SK-N-SH (cell line): Measurements from ENCODE around the gene CD99L2. TPM values are rescaled to one million over a fixed set of nuclear protein-coding genes. Genes with fewer than 3 reads are reported as not detected.

Experiments used
- CTCF ChIA-PET: fragments of 300-600, 350-600 bp; formaldehyde crosslinking; extraction: SDS; loops from one replicate; lab custom pipeline; 2021; lab: Yijun Ruan, JAX
- POLR2A ChIA-PET: fragments of 350-600 bp; sonication (Branson Sonifier 250); formaldehyde crosslinking; extraction: SDS; loops from one replicate; lab custom pipeline; 2020; ENCODE audit warnings: antibody characterized with exemption, inconsistent platforms; lab: Yijun Ruan, JAX
- DNase-seq: peaks from one replicate; pipeline ENCODE4 v3.0.0; 2012
- H2AFZ ChIP-seq: fragments of 200-600 bp; sonication (generic); 2 replicates; pipeline ENCODE4 v1.8.1; 2016; ENCODE audit warnings: antibody characterized with exemption, mild to moderate bottlenecking, low read depth
- H3F3A ChIP-seq: fragments of 200-600 bp; sonication (generic); replicated peaks from 2 replicates; pipeline ENCODE3; 2016; ENCODE audit warnings: antibody characterized with exemption, mild to moderate bottlenecking; ENCODE audit not compliant: insufficient read depth
- H3K27ac ChIP-seq, 2 experiments: fragments of 200-500 bp in 1 of 2; fragments of 200-600 bp in 1 of 2; sonication (Bioruptor generic) in 1 of 2; sonication (generic), shearing (Covaris generic) in 1 of 2; 2 replicates each; pipeline versions ENCODE4 v1.5.1 to v1.6.1; 2014 to 2016; ENCODE audit warnings: low read depth in 2 of 2, inconsistent platforms in 1 of 2, low read length in 1 of 2, mild to moderate bottlenecking in 1 of 2, mixed read lengths in 1 of 2
- H3K27me3 ChIP-seq: fragments of 200-600 bp; sonication (generic), shearing (Covaris generic); 2 replicates; pipeline ENCODE4 v1.6.1; 2016; ENCODE audit warnings: mixed run types; ENCODE audit not compliant: insufficient read depth
- H3K36me3 ChIP-seq, 2 experiments: fragments of 200-500 bp in 1 of 2; fragments of 200-600 bp in 1 of 2; sonication (Bioruptor generic) in 1 of 2; sonication (generic) in 1 of 2; replicated peaks in 1 of 2; 2 replicates each; pipeline versions ENCODE3 to v1.5.1; 2014 to 2016; ENCODE audit warnings: low read length in 1 of 2, mild to moderate bottlenecking in 1 of 2; ENCODE audit not compliant: insufficient read depth in 2 of 2, control insufficient read depth in 1 of 2
- H3K4me1 ChIP-seq, 2 experiments: fragments of 200-500 bp in 1 of 2; fragments of 200-600 bp in 1 of 2; sonication (Bioruptor generic) in 1 of 2; sonication (generic), shearing (Covaris generic) in 1 of 2; 2 replicates each; pipeline versions ENCODE4 v1.5.1 to v1.6.1; 2014 to 2016; ENCODE audit warnings: low read depth in 1 of 2, low read length in 1 of 2, mixed run types in 1 of 2; ENCODE audit not compliant: insufficient read depth in 2 of 2, control insufficient read depth in 1 of 2
- H3K4me2 ChIP-seq: fragments of 200-600 bp; sonication (generic), shearing (Covaris generic); 2 replicates; pipeline ENCODE4 v1.6.1; 2017; ENCODE audit warnings: mixed run types
- H3K4me3 ChIP-seq, 2 experiments: fragments of 200-500 bp in 1 of 2; fragments of 200-600 bp in 1 of 2; sonication (Bioruptor generic) in 1 of 2; sonication (generic), shearing (Covaris generic) in 1 of 2; 2 replicates each; pipeline versions ENCODE4 v1.5.1 to v1.8.1; 2014 to 2016; ENCODE audit warnings: low read depth in 2 of 2, inconsistent platforms in 1 of 2, low read length in 1 of 2, mild to moderate bottlenecking in 1 of 2, mixed read lengths in 1 of 2, moderate library complexity in 1 of 2
- H3K79me2 ChIP-seq: fragments of 200-600 bp; sonication (generic); 2 replicates; pipeline ENCODE4 v1.8.1; 2017; ENCODE audit warnings: mild to moderate bottlenecking; ENCODE audit not compliant: insufficient read depth
- H3K9ac ChIP-seq: fragments of 200-600 bp; sonication (generic); 2 replicates; pipeline ENCODE4 v1.6.1; 2017; ENCODE audit warnings: mixed run types
- H3K9me2 ChIP-seq: fragments of 200-600 bp; sonication (generic); 2 replicates; pipeline ENCODE4 v1.6.1; 2017; ENCODE audit warnings: mixed run types
- H3K9me3 ChIP-seq: fragments of 200-600 bp; sonication (generic); 2 replicates; pipeline ENCODE4 v1.6.1; 2017; ENCODE audit warnings: mixed run types, mild to moderate bottlenecking, moderate library complexity
- H4K20me1 ChIP-seq: fragments of 200-600 bp; sonication (generic); 2 replicates; pipeline ENCODE4 v1.6.1; 2017; ENCODE audit warnings: mild to moderate bottlenecking, mixed run types; ENCODE audit not compliant: insufficient read depth
- CTCF ChIP-seq: fragments of 200-600 bp; sonication (generic); IDR thresholded peaks from 2 replicates; pipeline ENCODE4 v1.6.1; 2017; ENCODE audit warnings: antibody characterized with exemption, mild to moderate bottlenecking, moderate library complexity
- ELF1 ChIP-seq: IDR thresholded peaks from 2 replicates; pipeline ENCODE4 v1.4.0; 2012
- EP300 ChIP-seq, 2 experiments: IDR thresholded peaks; 2 replicates each; pipeline versions ENCODE4 v1.4.0 to v1.6.1; 2012; ENCODE audit warnings: borderline replicate concordance in 1 of 2, low read depth in 1 of 2, low read length in 1 of 2
- FOXJ3 ChIP-seq: sonication (generic); formaldehyde crosslinking; IDR thresholded peaks from 2 replicates; pipeline ENCODE4 v1.5.1; 2020; ENCODE audit warnings: mild to moderate bottlenecking, missing genetic modification reagents
- FOXM1 ChIP-seq: IDR thresholded peaks from 2 replicates; pipeline ENCODE4 v1.4.0; 2012; ENCODE audit warnings: low read depth, mild to moderate bottlenecking
- IRF3 ChIP-seq: fragments of 150-350 bp; IDR thresholded peaks from 2 replicates; pipeline ENCODE4 v1.6.1; 2016; ENCODE audit warnings: mild to moderate bottlenecking, low read depth, low read length
- MAX ChIP-seq: IDR thresholded peaks from 2 replicates; pipeline ENCODE4 v1.4.0; 2012; ENCODE audit warnings: low read depth
- MEF2A ChIP-seq: IDR thresholded peaks from 2 replicates; pipeline ENCODE4 v1.4.0; 2012; ENCODE audit warnings: low read depth, borderline replicate concordance
- MXI1 ChIP-seq: IDR thresholded peaks from 2 replicates; pipeline ENCODE4 v1.6.1; 2012; ENCODE audit warnings: mild to moderate bottlenecking, low read depth, low read length, improper control_type of control experiment
- POLR2AphosphoS5 ChIP-seq: IDR thresholded peaks from 2 replicates; pipeline ENCODE4 v1.6.1; 2012; ENCODE audit warnings: low read depth, low read length
- RAD21 ChIP-seq: IDR thresholded peaks from 2 replicates; pipeline ENCODE4 v1.6.1; 2012; ENCODE audit warnings: mild to moderate bottlenecking, low read length
- RFX5 ChIP-seq: IDR thresholded peaks from 2 replicates; pipeline ENCODE4 v1.6.1; 2012; ENCODE audit warnings: mild to moderate bottlenecking, improper control_type of control experiment, low read length
- SMC3 ChIP-seq: IDR thresholded peaks from 2 replicates; pipeline ENCODE4 v1.6.1; 2012; ENCODE audit warnings: low read depth, low read length, improper control_type of control experiment
- TAF1 ChIP-seq: IDR thresholded peaks from 2 replicates; pipeline ENCODE4 v1.6.1; 2012; ENCODE audit warnings: low read depth, mild to moderate bottlenecking, low read length, moderate library complexity, borderline replicate concordance
- TCF12 ChIP-seq: IDR thresholded peaks from 2 replicates; pipeline ENCODE4 v1.4.0; 2012
- TEAD4 ChIP-seq: IDR thresholded peaks from 2 replicates; pipeline ENCODE4 v1.4.0; 2012; ENCODE audit warnings: mild to moderate bottlenecking, borderline replicate concordance; ENCODE audit not compliant: insufficient read depth
- USF1 ChIP-seq: IDR thresholded peaks from 2 replicates; pipeline ENCODE4 v1.4.0; 2012; ENCODE audit warnings: low read depth, borderline replicate concordance
- YY1 ChIP-seq: IDR thresholded peaks from 2 replicates; pipeline ENCODE4 v1.4.0; 2012; ENCODE audit warnings: low read depth, mild to moderate bottlenecking
- WGBS: methylation state at CpG from one replicate; pipeline ENCODE4 v1.1.6; 2017; ENCODE audit warnings: low lambda C conversion rate; 5-methylcytosine and 5-hydroxymethylcytosine counted together
- polyA plus RNA-seq, 3 experiments: library from polyadenylated mRNA; depleted of rRNA; stranded (reverse); fragments of >200 nt; gene quantifications; 2 replicates each; pipeline ENCODE4 v1.2.3, GENCODE V29; 2012

Gene CD99L2
- polyA plus RNA-seq, 1 of the 3 experiments (the other 2 are of a cell fraction), result 57.7 TPM

GRCh38 chrX:150929058-150929457, 30.6 kb upstream of the CD99L2 start:
- TF ChIP-seq MEF2A (no peak), POLR2AphosphoS5 (no peak), ELF1 (no peak), TEAD4 (no peak), YY1 (no peak), FOXJ3 (CRISPR knock-in tag) (no peak), FOXM1 (no peak), RFX5 (no peak), CTCF (no peak), MXI1 (no peak), TCF12 (no peak), TAF1 (no peak), RAD21 (no peak), SMC3 (no peak), EP300 (IDR thresholded peaks at IDR 0.05; ENCODE audit: borderline replicate concordance in 1 of 2, low read depth in 1 of 2, low read length in 1 of 2) (no peak), MAX (no peak), USF1 (no peak), IRF3 (no peak)
- CTCF ChIA-PET, result no interaction called here
- no peaks in the 10 kb centered on the region for H3K4me1 ChIP-seq
- no peak overlapping the region for H3K27ac ChIP-seq
- no peaks in the 10 kb centered on the region; the same call in 1 of the 2 replicates for H3K27me3 ChIP-seq
- no peaks in the 10 kb centered on the region for H3K9me3 ChIP-seq
- H3K9ac ChIP-seq, result no peak overlapping the region
- H3F3A ChIP-seq, result no peaks in the 10 kb centered on the region
- H4K20me1 ChIP-seq, result no peaks in the 10 kb centered on the region
- H3K36me3 ChIP-seq, result no peaks in the 10 kb centered on the region
- POLR2A ChIA-PET, result no interaction called here
- no peak overlapping the region for H3K4me3 ChIP-seq
- no peak overlapping the region for H2AFZ ChIP-seq
- no peak for DNase-seq
- WGBS, result 23% methylated on average over 2 of the region's 2 CpGs
- H3K79me2 ChIP-seq, result no peaks in the 10 kb centered on the region
- no peak overlapping the region for H3K4me2 ChIP-seq
- H3K9me2 ChIP-seq, result no peaks in the 10 kb centered on the region
